Esophagus muscularis mucosa (tissue), 3 donors: Measurements from ENCODE around the gene LGALS12.

Source experiments
- CTCF ChIP-seq, 3 experiments: fragments of 200-600 bp in 2 of 3; fragments of 450-650 bp in 1 of 3; sonication (generic) in 2 of 3; IDR thresholded peaks; one replicate each; pipeline ENCODE4 v1.5.1; 2017 to 2019; ENCODE audit warnings: antibody characterized with exemption in 3 of 3, mild to moderate bottlenecking in 2 of 3, moderate library complexity in 1 of 3
- POLR2A ChIP-seq: fragments of 450-650 bp; IDR thresholded peaks from one replicate; pipeline ENCODE4 v1.6.1; 2017; ENCODE audit warnings: antibody characterized with exemption, moderate library complexity, mild to moderate bottlenecking, low read depth
- POLR2AphosphoS5 ChIP-seq, 2 donors: sonication (generic); formaldehyde crosslinking; IDR thresholded peaks; one replicate each; pipeline ENCODE4 v1.6.1; 2017; ENCODE audit warnings: antibody characterized with exemption in 2 of 2

- TF ChIP-seq CTCF (IDR thresholded peaks at IDR 0.05), result no peak
- no peak for TF ChIP-seq POLR2A
- TF ChIP-seq POLR2AphosphoS5 (IDR thresholded peaks at IDR 0.05), result no peak
Measured at GRCh38 chr11:63530021-63530420, 24.1 kb downstream of the LGALS12 start.
